22Rv1 (cell line): ENCODE results near the gene MOB3C.

Experiments
- CTCF ChIP-seq: fragments of 450-650 bp; IDR thresholded peaks from 2 replicates; pipeline ENCODE4 v1.5.1; 2017; ENCODE audit warnings: mild to moderate bottlenecking
- ZFX ChIP-seq: fragments of 450-650 bp; IDR thresholded peaks from 2 replicates; pipeline ENCODE4 v1.6.1; 2017; ENCODE audit warnings: antibody characterized with exemption, borderline replicate concordance

DNA sequence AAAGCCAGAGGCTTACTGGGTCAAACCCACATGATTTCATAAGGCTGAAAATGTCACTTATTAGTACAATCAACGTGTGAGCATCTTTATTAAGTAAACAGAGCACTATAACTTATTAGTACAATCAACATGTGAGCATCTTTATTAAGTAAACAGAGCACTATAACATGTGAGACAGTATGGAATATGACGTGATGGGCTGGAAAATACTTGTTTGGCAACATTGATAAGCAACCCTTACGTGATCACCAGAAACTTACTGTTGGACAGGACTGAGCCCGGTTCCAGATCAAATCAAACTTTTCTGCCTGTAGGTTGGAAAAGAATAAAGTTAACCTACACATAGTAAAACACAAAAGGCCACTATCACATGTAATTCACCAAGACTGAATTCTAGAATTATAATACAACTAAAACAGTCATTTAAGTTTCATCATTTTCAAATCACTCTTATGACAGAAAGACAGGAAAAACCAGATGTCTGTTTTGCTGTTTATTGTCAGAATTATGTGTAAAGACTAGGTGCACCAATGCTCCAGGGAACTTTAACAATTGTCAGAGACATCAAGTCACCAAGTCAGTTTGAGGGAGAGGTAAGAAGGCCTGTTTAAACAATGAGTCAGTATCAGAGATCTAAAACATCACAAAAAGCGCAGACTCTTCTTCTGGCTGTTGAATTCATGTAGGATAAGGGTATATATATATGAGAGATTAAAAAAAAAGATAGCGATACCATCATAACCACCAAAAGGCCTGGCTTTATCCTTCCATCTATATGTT lies 35.9 kb upstream of the MOB3C start:
- TF ChIP-seq CTCF (no peak), ZFX (no peak)
